Stimulated activated CD8-positive, alpha-beta memory T cell treated with anti-CD3 and anti-CD28 coated beads, Interleukin-4, amount 100 ng/mL, for 48 hours (primary cell): ENCODE data around the gene RBM47.
A peak's percentile ranks its signal among the peaks of the same experiment; 100 is the strongest.

Experiments used
- DNase-seq: peaks from one replicate; pipeline ENCODE4 v3.0.0-alpha.2; 2020

Gene RBM47

DNA sequence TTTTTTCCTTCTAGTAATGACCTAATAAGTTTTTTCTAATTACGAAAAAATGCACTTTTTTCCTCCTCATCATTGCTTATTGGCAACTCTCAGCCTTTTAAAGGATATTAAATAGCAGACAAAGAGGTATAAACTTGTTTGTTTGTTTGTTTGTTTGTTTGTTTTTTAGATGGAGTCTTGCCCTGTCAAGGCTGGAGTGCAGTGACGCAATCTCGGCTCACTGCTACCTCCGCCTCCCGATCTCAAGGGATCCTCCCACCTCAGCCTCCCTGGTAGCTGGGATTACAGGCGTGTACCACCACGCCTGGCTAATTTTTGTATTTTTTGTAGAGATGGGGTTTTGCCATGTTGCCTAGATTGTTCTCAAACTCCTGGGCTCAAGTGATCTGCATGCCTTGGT lies 6.0 kb downstream of the RBM47 start:
- DNase-seq, result no peak

- no peak for DNase-seq
Observed at GRCh38 chr4:40622913-40623312, 6.8 kb downstream of the RBM47 start.

GRCh38 chr4:40621592-40622512 lies 7.8 kb downstream of the RBM47 start:
- peak; percentile 56 for DNase-seq

DNA sequence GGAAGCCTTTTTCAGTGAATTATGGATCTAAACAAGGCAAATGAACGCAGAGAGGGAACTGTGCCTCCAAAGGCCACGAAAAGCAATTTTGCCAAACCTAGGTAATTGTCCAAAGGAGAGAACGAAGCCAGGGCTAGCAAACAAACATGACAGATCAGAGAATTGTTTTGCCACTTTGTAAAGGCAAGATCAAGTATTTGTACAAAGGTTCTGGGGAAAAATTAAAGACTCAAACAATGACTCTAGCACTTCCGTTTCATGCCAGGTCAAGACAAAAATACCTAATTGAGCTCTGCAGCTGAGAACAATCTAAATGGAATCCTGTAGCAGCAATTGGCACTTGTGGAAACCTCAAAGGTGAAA lies 8.5 kb downstream of the RBM47 start:
- DNase-seq, result no peak

- no peak for DNase-seq
Observed at GRCh38 chr4:40619600-40619999, 10.1 kb downstream of the RBM47 start.

DNA sequence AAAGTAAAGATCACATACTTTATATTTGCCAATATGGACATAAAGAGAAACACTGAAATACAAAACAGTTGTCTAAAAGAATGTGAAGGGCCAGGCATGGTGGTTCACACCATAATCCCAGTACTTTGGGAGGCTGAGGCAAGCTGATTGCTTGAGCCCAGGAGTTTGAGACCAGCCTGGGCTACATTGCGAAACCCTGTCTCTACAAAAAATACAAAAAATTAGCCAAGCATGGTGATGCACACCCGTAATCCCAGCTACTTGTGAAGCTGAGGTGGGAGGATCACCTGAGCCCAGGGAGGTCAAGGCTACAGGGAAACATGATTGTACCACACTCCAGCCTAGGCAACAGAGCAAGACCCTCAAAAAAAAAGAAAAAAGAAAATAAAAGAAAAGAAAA lies 11.8 kb downstream of the RBM47 start:
- DNase-seq, result no peak

GRCh38 chr4:40614031-40614430 lies 15.6 kb downstream of the RBM47 start:
- no peak for DNase-seq

DNA sequence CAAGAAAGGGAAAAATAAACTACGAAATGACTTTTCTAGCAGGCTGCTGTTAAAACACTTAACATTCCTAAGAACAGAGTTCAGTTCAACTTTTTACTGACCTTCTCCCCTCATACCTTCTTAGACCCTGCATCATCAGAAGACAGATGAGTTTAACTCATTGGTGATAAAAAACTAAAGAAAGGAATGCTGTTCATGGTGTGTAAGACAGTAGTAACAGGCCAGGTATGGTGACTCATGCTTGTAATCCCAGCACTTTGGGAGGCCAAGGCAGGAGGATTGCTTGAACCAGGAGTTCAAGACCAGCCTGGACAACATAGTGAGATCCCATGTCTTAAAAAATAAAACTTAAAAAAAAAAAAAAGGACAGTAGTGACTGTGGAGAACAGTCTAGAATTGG lies 16.2 kb downstream of the RBM47 start:
- DNase-seq, result no peak

GRCh38 chr4:40612831-40613230 lies 16.8 kb downstream of the RBM47 start:
- DNase-seq, result no peak

DNA sequence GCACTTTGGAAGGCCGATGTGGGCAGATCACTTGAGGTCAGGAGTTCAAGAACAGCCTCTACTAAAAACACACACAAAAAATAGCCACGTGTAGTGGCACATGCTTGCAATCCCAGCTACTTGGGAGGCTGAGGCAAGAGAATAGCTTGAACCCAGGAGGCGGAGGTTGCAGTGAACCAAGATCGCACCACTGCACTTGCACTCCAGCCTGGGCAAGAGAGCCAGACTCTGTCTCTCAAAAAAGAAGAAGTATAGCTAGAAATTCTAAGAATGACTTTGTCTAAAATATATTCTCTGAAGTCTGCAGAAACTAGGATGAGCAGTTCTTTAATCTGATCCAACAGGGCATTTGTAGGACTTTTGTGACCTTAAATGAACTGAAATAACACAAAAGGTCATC lies 17.4 kb downstream of the RBM47 start:
- DNase-seq, result no peak

- DNase-seq, result no peak
Observed at GRCh38 chr4:40608628-40609027, 21.0 kb downstream of the RBM47 start.

- DNase-seq, result no peak
Observed at GRCh38 chr4:40607221-40607620, 22.4 kb downstream of the RBM47 start.

DNA sequence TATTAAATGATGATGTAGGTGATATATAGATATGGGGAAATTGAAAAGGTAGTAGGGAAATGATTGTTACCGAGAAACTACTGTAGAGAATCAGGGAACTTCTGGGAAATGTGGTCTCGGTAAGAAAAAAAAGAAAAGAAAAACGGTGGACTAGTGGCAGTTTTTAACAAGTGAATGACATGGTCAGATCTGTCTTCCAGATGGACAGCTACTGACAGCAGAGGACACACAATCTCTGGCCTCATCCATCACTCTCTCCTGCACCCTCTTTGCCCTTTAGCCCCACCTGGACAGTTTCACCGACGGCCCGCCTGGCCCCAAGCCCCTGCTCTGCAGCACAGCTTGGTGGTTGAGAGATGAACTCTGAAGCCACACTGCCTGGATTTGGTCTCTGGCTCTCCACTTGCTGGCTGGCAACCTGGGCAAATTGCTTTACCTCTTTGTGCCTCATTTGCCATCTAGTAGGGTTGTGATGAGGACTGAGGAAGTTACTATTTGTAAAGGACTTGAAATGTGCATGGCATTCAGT lies 23.4 kb downstream of the RBM47 start:
- no peak for DNase-seq

DNA sequence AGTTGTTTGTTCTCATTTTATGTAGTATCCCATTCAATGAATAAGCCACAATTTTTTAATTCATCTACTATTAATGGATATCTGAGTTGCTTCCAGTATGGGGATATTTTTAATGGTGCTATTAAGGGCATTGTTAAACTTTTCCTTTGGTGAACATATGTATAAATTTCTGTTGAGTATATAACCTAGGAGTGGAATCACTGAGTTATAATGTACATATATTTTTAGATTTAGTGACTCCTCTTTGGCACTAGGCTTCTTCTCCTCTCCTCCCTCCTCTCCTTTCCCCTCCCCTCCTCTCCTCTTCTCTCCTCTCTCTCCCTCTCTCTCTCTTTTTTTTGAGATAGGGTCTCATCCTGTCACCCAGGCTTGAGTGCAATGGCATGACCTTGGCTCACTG lies 26.4 kb downstream of the RBM47 start:
- no peak for DNase-seq

DNA sequence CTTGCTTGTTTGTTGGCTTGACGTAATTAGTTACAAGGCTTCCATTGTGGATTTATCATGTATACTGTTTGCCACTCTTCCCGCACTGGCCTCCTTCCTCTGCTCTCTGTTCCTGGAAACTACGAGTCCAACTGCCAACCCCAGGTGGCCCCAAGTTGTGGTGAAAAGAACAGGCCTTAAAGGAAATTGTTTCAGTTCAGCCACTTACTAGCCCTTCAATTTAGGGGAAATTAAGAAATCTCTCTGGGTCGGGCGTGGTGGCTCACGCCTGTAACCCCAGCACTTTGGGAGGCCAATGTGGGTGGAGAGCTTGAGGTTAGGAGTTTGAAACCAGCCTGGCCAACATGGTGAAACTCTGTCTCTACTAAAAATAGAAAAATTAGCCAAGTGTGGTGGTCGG lies 28.0 kb downstream of the RBM47 start:
- no peak for DNase-seq

DNA sequence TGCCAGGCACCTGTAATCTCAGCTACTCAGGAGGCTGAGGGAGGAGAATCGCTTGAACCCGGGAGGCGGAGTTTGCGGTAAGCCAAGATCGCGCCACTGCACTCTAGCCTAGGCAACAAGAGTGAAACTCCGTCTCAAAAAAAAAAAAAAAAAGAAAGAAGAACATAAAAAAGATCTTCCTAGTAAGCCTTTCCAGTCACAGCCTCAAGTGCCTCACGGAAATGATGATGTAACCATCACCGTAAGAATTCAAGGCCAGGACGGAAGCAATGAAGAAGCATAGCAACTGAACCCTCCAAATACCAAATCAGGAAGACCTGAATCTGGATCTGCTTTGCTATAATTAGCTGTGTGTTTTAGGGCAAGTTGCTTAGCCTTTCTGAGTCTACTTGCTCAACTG lies 28.8 kb downstream of the RBM47 start:
- DNase-seq, result no peak

DNA sequence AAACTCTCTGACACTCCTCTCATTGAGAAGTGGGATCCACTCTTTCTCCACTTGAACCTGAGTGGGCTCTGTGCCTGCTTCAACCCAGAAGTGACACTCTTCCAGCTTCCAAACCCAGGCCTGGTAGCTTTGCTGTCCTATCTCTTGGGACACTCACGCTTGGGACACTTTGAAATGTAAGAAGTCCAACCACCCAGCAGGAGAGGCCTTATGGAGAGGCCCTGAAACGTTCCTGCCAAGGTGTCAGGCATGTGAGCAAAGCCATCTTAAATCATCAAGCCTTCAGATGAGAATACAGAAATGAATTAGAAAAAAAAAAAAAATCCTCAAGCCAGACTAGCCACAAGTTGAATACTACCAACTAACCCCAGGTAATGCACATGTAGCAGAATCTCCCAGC lies 30.2 kb downstream of the RBM47 start:
- DNase-seq, result no peak

GRCh38 chr4:40596522-40596921 lies 33.1 kb downstream of the RBM47 start:
- DNase-seq, result no peak

GRCh38 chr4:40595981-40596380 lies 33.7 kb downstream of the RBM47 start:
- no peak for DNase-seq

- DNase-seq, result no peak
Observed at GRCh38 chr4:40594261-40595178, 35.1 kb downstream of the RBM47 start.

DNA sequence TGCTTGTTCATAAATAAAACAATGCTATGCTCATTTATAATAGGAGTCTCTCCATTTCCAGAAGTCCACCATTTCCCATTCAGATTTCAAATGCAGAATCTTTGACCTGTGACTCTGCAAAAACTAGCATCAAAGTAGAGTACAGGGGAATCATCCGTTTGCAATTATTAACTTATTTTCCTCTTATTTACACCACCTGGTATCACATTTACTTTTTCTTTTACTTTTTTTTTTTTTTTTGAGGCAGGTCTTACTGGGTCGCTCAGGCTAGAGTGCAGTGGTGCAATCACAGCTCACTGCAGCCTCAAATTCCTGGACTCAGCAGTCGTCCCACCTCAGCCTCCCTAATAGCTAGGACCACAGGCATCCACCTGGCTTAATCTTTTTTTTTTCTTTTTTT lies 37.6 kb downstream of the RBM47 start:
- DNase-seq, result no peak

- no peak for DNase-seq
Observed at GRCh38 chr4:40587826-40588225, 41.8 kb downstream of the RBM47 start.

DNA sequence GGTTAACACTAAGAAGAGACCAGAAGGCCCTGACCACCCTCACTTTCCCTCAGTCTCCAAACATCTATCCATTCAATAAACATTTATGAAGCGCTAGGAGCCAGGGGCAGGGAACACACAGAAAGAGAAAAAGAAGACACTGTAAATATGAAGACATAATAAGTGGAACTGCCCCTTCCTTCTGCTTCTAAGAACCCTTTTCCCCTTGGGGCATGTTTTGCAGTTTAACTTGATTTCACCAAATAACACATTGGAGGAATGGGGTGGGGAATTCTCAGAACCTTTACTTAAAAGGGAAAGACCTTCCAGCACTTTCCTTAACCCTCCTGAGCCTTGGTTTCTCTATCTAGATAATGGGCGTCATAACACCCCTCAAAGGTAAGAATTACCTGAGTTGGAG lies 42.3 kb downstream of the RBM47 start:
- DNase-seq, result no peak

GRCh38 chr4:40586729-40587128 lies 42.9 kb downstream of the RBM47 start:
- no peak for DNase-seq
